Measurements from ENCODE around the gene SMARCA2. TPM values are rescaled to one million over a fixed set of nuclear protein-coding genes. Genes with fewer than 3 reads are reported as not detected.

Gene SMARCA2
- total and polyA plus RNA-seq, 9 of the 15 experiments (the other 6 are each of a cell fraction or from before 2014, with no cell fraction given): 8.0 to 34.8 (median 25.5) TPM

DNA sequence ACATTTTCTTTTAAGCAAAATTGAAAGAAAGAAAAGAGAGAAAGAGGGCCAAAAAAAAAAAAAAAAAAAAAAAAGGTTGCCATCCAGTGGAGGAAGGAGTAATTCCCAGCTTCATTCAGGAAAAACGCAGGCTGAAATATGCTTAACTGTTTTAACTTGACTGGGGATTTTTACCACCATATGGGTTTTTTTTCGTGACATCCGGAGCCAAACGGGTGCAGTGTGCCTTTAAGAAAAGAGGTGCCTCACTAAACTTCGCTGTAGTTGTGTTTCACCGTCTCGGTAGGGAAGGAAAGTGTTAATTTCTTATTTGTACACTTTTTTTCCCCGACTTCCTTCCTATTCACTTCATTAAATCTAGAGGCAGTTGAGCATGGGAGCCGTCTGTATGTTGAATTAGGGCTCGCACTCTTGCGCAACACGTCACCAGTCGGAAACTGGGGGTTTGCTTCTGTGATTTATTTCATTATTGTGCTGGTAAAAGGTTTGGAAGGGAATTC, 143.0 kb downstream of the SMARCA2 start (continued):
- TF ChIP-seq, protein P1, sequence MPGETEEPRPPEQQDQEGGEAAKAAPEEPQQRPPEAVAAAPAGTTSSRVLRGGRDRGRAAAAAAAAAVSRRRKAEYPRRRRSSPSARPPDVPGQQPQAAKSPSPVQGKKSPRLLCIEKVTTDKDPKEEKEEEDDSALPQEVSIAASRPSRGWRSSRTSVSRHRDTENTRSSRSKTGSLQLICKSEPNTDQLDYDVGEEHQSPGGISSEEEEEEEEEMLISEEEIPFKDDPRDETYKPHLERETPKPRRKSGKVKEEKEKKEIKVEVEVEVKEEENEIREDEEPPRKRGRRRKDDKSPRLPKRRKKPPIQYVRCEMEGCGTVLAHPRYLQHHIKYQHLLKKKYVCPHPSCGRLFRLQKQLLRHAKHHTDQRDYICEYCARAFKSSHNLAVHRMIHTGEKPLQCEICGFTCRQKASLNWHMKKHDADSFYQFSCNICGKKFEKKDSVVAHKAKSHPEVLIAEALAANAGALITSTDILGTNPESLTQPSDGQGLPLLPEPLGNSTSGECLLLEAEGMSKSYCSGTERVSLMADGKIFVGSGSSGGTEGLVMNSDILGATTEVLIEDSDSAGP (CRISPR knock-in tag; IDR thresholded peaks at IDR 0.05): 0 out of 2 replicates have a peak, but pooled peaks have one; percentile 19
- TF ChIP-seq ZNF696 (CRISPR knock-in tag; conservative IDR thresholded peaks at IDR 0.05) (no peak), CEBPB (tag; IDR thresholded peaks at IDR 0.05) (peak; percentile 91), HNRNPUL1 (IDR thresholded peaks at IDR 0.05; ENCODE audit: low read length) (no peak), KLF1 (tag; IDR thresholded peaks at IDR 0.05) (no peak)

DNA sequence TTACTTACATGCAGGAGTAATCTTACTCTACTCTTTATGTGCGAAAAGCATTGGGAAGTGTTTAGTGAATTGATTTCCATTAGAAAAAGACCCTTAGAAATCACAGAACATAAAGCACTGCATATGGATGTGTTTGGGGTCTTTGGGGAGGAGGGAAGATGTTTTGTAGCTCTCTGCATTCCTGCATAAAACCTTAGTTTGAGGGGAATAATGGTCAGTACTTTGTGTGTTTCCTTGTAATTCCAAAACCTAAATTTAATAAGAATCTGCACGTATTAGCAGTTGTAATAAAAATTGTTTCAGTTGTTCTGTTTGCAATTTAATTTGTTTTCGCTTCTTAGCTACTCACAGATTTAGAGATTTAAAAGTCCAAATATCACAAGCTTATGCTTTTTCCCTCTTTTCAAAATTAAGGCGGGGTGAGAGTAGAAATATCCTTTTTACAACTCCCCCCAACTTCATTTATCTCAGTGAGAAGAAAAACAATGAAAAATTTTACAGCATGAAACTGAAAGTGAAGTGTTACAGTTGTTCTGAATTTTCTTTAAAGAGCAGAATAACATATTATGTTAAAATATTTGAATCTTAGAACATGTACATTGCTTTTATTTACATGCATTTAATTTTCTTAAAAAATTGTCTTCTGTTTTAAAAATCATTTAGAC, 143.8 kb downstream of the SMARCA2 start:
- CTCF ChIA-PET (ENCODE audit: low intra/inter-chr PET ratio): no interaction called here
- POLR2A ChIA-PET: no interaction called here
- H3K27ac ChIP-seq (ENCODE audit: extremely low read depth, low read depth, low read length): no peak overlapping the region
- no peak overlapping the region for H3K4me2 ChIP-seq (ENCODE audit: insufficient read depth, low read length)
- H3K27me3 ChIP-seq (ENCODE audit: control insufficient read depth in 2 of 2, insufficient read depth in 2 of 2, low read length in 2 of 2): no peaks in the 10 kb centered on the region
- H4K20me1 ChIP-seq (replicated peaks; ENCODE audit: control insufficient read depth, insufficient read depth, low read length): no peaks in the 10 kb centered on the region
- H3K4me1 ChIP-seq (replicated peaks in 1 of 2; ENCODE audit: control insufficient read depth in 2 of 2, insufficient read depth in 2 of 2, low read length in 2 of 2): no peaks in the 10 kb centered on the region
- peaks cover 15% of the 10 kb centered on the region; the same call in 1 of the 3 replicates for H3K36me3 ChIP-seq (ENCODE audit: control insufficient read depth, insufficient read depth, low read length)
- no peak for ATAC-seq
- in situ Hi-C loops (cut with MboI) (no loop called here), intact Hi-C loops (cut with micrococcal nuclease) (no loop called here)
- no peak for DNase-seq (ENCODE audit: extremely low read depth in 1 of 4, low spot score in 3 of 4)
- no peak overlapping the region for H3K4me3 ChIP-seq
- no peaks in the 10 kb centered on the region for H3K9me3 ChIP-seq (replicated peaks; ENCODE audit: control insufficient read depth, insufficient read depth, low read depth, low read length)
- FAIRE-seq: no peak
- no peak overlapping the region for H3K9ac ChIP-seq (ENCODE audit: insufficient read depth in 1 of 2, low read depth in 2 of 2, low read length in 2 of 2)
- no TSS peak for BruUV-seq (replicated peaks)
- no peak overlapping the region for H2AFZ ChIP-seq (ENCODE audit: low read depth, low read length)
- H3K79me2 ChIP-seq (ENCODE audit: control insufficient read depth, insufficient read depth, low read length): no peaks in the 10 kb centered on the region; the same call in 2 of the 3 replicates
- no peaks in the 10 kb centered on the region for H3K9me1 ChIP-seq (ENCODE audit: control insufficient read depth, insufficient read depth, low read length)
- WGBS (ENCODE audit: insufficient coverage, low coverage, missing lambda C conversion rate): 81% methylated on average over 4 of the region's 4 CpGs
- TF ChIP-seq, protein P2, sequence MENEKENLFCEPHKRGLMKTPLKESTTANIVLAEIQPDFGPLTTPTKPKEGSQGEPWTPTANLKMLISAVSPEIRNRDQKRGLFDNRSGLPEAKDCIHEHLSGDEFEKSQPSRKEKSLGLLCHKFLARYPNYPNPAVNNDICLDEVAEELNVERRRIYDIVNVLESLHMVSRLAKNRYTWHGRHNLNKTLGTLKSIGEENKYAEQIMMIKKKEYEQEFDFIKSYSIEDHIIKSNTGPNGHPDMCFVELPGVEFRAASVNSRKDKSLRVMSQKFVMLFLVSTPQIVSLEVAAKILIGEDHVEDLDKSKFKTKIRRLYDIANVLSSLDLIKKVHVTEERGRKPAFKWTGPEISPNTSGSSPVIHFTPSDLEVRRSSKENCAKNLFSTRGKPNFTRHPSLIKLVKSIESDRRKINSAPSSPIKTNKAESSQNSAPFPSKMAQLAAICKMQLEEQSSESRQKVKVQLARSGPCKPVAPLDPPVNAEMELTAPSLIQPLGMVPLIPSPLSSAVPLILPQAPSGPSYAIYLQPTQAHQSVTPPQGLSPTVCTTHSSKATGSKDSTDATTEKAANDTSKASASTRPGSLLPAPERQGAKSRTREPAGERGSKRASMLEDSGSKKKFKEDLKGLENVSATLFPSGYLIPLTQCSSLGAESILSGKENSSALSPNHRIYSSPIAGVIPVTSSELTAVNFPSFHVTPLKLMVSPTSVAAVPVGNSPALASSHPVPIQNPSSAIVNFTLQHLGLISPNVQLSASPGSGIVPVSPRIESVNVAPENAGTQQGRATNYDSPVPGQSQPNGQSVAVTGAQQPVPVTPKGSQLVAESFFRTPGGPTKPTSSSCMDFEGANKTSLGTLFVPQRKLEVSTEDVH (IDR thresholded peaks at IDR 0.05; ENCODE audit: low read depth, partially characterized antibody): no peak
- TF ChIP-seq HMG20B (CRISPR knock-in tag; IDR thresholded peaks at IDR 0.05): no peak
- TF ChIP-seq, protein P3, sequence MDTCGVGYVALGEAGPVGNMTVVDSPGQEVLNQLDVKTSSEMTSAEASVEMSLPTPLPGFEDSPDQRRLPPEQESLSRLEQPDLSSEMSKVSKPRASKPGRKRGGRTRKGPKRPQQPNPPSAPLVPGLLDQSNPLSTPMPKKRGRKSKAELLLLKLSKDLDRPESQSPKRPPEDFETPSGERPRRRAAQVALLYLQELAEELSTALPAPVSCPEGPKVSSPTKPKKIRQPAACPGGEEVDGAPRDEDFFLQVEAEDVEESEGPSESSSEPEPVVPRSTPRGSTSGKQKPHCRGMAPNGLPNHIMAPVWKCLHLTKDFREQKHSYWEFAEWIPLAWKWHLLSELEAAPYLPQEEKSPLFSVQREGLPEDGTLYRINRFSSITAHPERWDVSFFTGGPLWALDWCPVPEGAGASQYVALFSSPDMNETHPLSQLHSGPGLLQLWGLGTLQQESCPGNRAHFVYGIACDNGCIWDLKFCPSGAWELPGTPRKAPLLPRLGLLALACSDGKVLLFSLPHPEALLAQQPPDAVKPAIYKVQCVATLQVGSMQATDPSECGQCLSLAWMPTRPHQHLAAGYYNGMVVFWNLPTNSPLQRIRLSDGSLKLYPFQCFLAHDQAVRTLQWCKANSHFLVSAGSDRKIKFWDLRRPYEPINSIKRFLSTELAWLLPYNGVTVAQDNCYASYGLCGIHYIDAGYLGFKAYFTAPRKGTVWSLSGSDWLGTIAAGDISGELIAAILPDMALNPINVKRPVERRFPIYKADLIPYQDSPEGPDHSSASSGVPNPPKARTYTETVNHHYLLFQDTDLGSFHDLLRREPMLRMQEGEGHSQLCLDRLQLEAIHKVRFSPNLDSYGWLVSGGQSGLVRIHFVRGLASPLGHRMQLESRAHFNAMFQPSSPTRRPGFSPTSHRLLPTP (IDR thresholded peaks at IDR 0.05; ENCODE audit: borderline replicate concordance, extremely low read depth, insufficient read length): no peak
- TF ChIP-seq, protein P4, sequence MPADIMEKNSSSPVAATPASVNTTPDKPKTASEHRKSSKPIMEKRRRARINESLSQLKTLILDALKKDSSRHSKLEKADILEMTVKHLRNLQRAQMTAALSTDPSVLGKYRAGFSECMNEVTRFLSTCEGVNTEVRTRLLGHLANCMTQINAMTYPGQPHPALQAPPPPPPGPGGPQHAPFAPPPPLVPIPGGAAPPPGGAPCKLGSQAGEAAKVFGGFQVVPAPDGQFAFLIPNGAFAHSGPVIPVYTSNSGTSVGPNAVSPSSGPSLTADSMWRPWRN (IDR thresholded peaks at IDR 0.05; ENCODE audit: low read depth): no peak
- TF ChIP-seq, protein P5, sequence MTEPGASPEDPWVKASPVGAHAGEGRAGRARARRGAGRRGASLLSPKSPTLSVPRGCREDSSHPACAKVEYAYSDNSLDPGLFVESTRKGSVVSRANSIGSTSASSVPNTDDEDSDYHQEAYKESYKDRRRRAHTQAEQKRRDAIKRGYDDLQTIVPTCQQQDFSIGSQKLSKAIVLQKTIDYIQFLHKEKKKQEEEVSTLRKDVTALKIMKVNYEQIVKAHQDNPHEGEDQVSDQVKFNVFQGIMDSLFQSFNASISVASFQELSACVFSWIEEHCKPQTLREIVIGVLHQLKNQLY (CRISPR knock-in tag; conservative IDR thresholded peaks at IDR 0.05): no peak

All from K562 (cell line).